ENCODE data around the gene IL22RA2. TPM values are rescaled to one million over a fixed set of nuclear protein-coding genes. Genes with fewer than 3 reads are reported as not detected.

Gene IL22RA2
- total RNA-seq, 2 experiments from 2014 or later, result not detected

GRCh38 chr6:137175868-137176245 lies 2.4 kb upstream of the IL22RA2 start:
- Mint-ChIP-seq H3K4me1 (peaks cover 7% of the 10 kb centered on the region), H3K9me3 (ENCODE audit: low read depth) (peaks cover 7% of the 10 kb centered on the region), H3K4me3 (no peak overlapping the region), H3K27me3 (peaks cover 10% of the 10 kb centered on the region), H3K27ac (no peak overlapping the region), H3K36me3 (ENCODE audit: low read depth) (no peaks in the 10 kb centered on the region)
- ATAC-seq, result no peak
- POLR2A ChIA-PET, result no interaction called here
- CTCF ChIA-PET, result interaction anchor here (0.7 kb wide), 1 partner anchor 192 kb away, joined by 3 read pairs; no protein-coding TSS in a partner anchor
- intact Hi-C loops (cut with DNase I, micrococcal nuclease), result no loop called here
- no peak for DNase-seq

- no peak for ATAC-seq
- no peak overlapping the region for H3K27ac Mint-ChIP-seq
- ChIA-PET POLR2A (no interaction called here), CTCF (interaction anchor here (0.7 kb wide), 1 partner anchor 191 kb away, joined by 3 read pairs; no protein-coding TSS in a partner anchor)
- H3K27me3 Mint-ChIP-seq, result peaks cover 10% of the 10 kb centered on the region
- intact Hi-C loops (cut with DNase I, micrococcal nuclease), result no loop called here
- no peaks in the 10 kb centered on the region for H3K36me3 Mint-ChIP-seq (ENCODE audit: low read depth)
- no peak overlapping the region for H3K4me3 Mint-ChIP-seq
- DNase-seq, result no peak
- peaks cover 2% of the 10 kb centered on the region for H3K9me3 Mint-ChIP-seq (ENCODE audit: low read depth)
- peaks cover 7% of the 10 kb centered on the region for H3K4me1 Mint-ChIP-seq
These were observed 1.9 kb upstream of the IL22RA2 start for GRCh38 chr6:137175157-137175867.

DNA sequence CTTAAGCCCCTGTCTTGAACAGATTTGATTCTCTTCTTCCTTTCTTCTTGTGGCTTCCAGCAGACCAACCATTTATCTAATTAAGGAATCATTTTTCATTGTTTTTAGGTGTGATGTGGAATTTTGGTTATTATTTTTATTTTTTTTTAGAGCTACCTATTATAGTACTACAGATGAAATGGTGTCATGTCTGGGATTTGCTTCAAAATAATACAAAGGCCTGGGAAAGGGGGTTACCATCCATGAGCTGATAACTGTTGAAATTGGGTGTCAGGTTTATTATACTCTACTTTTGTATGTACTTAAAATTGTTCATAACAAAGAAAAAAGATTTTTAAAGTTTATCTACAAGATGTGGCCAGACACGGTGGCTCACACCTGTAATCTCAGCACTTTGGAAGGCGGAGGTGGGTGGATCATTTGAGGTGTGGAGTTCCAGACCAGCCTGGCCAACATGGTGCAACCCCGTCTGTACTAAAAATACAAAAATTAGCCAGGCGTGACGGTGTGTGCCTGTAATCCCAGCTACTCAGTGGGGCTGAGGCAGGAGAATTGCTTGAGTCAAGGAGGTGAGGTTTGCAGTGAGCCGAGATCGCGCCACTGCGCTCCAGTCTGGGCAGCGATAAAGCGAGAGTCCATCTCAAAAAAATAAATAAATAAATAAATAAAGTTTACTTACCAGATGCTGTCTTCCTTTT lies 561 bp downstream of the IL22RA2 start:
- ATAC-seq (no peak), DNase-seq (no peak)
- Mint-ChIP-seq H3K4me3 (no peak overlapping the region), H3K9me3 (ENCODE audit: low read depth) (peaks cover 4% of the 10 kb centered on the region), H3K27me3 (peaks cover 5% of the 10 kb centered on the region), H3K36me3 (ENCODE audit: low read depth) (peaks cover 3% of the 10 kb centered on the region), H3K27ac (no peak overlapping the region), H3K4me1 (peaks cover 11% of the 10 kb centered on the region)
- ChIA-PET POLR2A (no interaction called here), CTCF (interaction anchor here (1.1 kb wide), 1 partner anchor 28 kb away, joined by 3 read pairs; no protein-coding TSS in a partner anchor)
- intact Hi-C loops (cut with DNase I, micrococcal nuclease), result no loop called here

DNA sequence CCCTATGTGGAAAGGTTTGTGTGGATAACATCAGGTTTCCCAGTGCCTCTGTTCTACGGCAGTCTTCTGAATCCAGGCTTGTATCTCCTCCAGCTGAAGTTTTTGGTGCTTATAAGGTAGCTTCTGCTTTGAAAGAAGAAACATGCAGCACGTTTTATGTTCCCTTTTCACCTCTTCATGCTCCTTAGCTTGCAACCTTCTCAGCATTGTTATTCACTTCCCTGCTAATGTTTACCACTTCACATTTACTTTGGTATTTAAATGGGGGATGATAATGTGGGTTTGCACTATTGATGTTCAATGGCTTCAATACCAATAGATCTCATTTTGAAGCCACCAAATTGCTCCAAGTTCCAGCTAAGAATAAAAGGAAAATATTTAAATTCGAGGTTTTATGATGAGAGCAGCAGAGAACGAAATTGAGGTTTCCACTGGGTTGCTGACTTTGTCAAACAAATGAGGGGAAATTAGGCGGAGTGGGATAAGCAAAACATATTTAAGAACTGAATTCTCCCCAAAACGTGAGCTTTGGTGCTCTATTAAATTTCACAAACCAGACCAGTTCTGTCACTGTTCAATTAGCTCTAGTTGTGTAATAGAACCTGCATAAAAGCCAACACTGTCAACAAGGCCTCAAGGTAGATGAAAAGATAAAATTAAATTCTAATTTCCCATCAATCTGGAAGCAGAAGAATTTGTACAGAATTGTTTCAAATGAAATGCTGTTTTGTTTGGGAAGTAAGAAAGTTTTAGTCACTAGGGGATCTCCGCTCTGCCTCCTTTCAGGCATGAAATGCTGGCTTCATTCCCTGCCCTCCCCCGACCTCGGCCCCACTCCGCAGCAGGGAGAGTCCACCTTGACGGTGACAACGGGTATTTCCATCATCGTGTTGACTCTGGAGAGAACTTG lies 1.4 kb downstream of the IL22RA2 start:
- peaks cover 7% of the 10 kb centered on the region for H3K36me3 Mint-ChIP-seq (ENCODE audit: low read depth)
- DNase-seq (no peak), ATAC-seq (no peak)
- ChIA-PET POLR2A (no interaction called here), CTCF (interaction anchor here (0.8 to 1.1 kb wide), 2 partner anchors 28 to 327 kb away, joined by 3 to 4 read pairs; no protein-coding TSS in a partner anchor)
- peaks cover 17% of the 10 kb centered on the region for H3K4me1 Mint-ChIP-seq
- H3K4me3 Mint-ChIP-seq, result no peak overlapping the region
- H3K9me3 Mint-ChIP-seq (ENCODE audit: low read depth), result peaks cover 4% of the 10 kb centered on the region
- peaks cover 2% of the 10 kb centered on the region for H3K27me3 Mint-ChIP-seq
- intact Hi-C loops (cut with DNase I, micrococcal nuclease), result no loop called here
- no peak overlapping the region for H3K27ac Mint-ChIP-seq

GRCh38 chr6:137171053-137171374 lies 2.4 kb downstream of the IL22RA2 start:
- Mint-ChIP-seq H3K9me3 (ENCODE audit: low read depth) (peaks cover 7% of the 10 kb centered on the region), H3K36me3 (ENCODE audit: low read depth) (peaks cover 7% of the 10 kb centered on the region), H3K4me3 (no peak overlapping the region), H3K4me1 (peaks cover 21% of the 10 kb centered on the region), H3K27ac (no peak overlapping the region), H3K27me3 (peaks cover 5% of the 10 kb centered on the region)
- ChIA-PET POLR2A (no interaction called here), CTCF (interaction anchor here (0.6 kb wide), 1 partner anchor 407 kb away, joined by 3 read pairs; no protein-coding TSS in a partner anchor)
- intact Hi-C loops (cut with DNase I, micrococcal nuclease), result no loop called here
- ATAC-seq (no peak), DNase-seq (no peak)

DNA sequence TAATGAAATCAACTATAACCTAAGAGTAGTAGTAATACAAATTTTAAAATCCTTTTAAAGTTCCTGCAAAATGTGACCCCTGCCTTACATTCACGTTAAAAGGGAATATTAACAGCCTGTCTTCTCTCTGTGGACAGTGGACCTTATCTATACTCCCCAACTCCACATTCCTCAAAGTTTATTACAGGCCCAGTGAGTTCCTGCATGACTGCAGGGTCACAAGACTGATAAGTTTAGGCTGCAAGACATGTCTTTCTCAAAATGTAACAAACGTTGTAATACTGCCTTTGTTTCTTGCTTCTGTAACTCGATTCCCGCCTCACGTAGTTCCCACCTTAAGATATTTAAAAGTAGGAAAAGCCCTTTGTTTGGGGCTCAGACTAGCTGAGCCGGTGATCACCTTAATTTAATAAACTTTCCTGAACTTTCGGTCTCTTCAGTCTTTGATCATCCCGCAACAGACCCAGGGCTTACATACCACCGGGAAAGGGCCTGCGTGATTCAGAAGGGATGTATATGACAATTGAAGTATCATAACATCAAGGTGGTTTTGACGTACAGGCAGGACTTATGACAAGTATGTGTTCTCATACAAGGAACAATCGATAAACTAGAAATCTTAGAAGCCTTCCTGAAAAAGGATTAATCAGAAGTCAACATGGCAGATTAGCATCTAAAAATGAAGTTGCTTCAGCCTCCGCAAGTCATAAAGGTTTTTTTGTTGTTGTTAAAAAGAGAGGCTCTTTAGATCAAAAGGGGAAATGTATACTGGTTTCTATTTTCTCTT lies 3.0 kb downstream of the IL22RA2 start:
- intact Hi-C loops (cut with DNase I, micrococcal nuclease), result no loop called here
- Mint-ChIP-seq H3K36me3 (ENCODE audit: low read depth) (peaks cover 7% of the 10 kb centered on the region), H3K4me3 (no peak overlapping the region), H3K4me1 (peaks cover 25% of the 10 kb centered on the region), H3K27me3 (peaks cover 5% of the 10 kb centered on the region), H3K9me3 (ENCODE audit: low read depth) (peaks cover 7% of the 10 kb centered on the region), H3K27ac (no peak overlapping the region)
- DNase-seq, result no peak
- no peak for ATAC-seq
- ChIA-PET POLR2A (no interaction called here), CTCF (interaction anchor here (0.6 kb wide), 1 partner anchor 407 kb away, joined by 3 read pairs; no protein-coding TSS in a partner anchor)

DNA sequence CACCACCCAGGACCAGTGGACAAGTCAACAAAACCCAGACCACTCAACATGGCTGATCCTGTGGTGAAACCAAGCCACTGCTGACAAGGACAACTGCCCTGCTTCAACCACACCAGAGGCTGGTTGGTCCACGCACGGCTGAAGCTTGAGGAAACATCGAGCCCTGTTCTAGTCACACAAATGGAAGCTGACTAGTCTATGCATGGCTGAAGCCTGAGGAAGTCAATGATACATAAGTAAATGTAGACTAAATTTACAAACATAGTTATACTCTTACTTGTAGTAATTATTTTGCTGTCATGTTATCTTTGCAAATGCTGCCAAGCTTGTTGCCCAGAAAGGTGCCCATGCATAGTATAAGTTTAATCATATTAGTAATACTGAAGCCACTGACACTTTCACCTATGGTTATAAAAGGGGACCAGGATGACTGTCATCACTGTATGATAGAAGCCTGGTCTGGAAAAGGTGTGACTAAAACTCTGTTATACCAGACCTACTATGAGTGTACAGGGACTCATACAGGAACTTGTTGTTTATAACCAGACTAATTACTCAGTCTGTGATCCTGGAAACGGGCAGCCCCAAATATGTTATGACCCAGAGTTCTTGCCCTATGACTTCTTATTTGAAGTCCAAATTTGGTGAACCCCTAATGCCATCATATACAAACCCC lies 5.6 kb downstream of the IL22RA2 start:
- peaks cover 12% of the 10 kb centered on the region for H3K27me3 Mint-ChIP-seq
- ChIA-PET POLR2A (no interaction called here), CTCF (interaction anchor here (0.6 kb wide), 1 partner anchor 1590 kb away, joined by 5 read pairs; no protein-coding TSS in a partner anchor)
- intact Hi-C loops (cut with DNase I, micrococcal nuclease), result loop anchor here (1.0 to 10.0 kb wide), 4 partner anchors 13 to 807 kb away; no protein-coding TSS in a partner anchor
- no peak overlapping the region for H3K27ac Mint-ChIP-seq
- peak; percentile 61 for DNase-seq
- H3K4me3 Mint-ChIP-seq, result no peak overlapping the region
- ATAC-seq, result peak; percentile 79
- peaks cover 33% of the 10 kb centered on the region for H3K4me1 Mint-ChIP-seq
- H3K36me3 Mint-ChIP-seq (ENCODE audit: low read depth), result peaks cover 12% of the 10 kb centered on the region
- H3K9me3 Mint-ChIP-seq (ENCODE audit: low read depth), result peaks cover 22% of the 10 kb centered on the region

DNA sequence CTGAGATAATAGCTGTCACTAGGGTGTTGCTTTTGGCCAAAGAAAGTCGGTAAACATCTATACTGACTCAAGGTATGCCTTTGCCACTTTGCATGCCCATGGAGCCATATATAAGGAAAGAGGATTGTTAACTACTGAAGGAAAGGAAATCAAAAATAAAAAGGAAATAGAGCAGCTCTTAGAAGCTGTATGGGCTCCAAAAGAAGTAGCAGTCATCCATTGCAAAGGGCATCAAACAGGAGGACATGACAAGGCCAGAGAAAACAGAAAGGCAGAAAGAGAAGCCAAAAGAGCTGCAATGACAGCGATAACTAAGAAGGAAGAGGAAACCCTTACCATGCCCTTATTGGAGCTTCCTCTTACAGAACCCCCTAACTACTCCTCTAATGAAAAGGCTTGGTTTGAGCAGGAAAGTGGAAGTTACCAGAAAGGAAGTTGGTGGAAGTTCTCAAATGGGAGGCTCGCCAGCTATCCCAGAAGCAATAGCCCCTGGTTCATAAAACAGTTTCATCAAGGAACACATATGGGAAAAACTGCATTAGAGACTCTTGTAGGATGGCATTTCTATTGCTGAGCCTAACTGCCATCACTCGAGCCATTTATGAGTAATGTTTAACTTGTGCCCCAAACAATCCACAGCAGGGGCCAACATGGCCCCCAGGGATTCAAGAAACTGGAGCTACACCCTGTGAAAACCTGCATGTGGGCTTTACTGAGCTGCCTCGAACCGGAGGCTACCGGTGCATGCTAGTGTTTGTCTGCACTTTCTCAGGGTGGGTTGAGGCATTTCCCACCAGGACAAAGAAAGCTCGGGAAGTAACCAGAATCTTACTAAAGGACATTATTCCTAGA lies 7.0 kb downstream of the IL22RA2 start:
- DNase-seq (no peak), ATAC-seq (no peak)
- intact Hi-C loops (cut with DNase I, micrococcal nuclease), result loop anchor here (5.0 to 10.0 kb wide), 3 partner anchors 69 to 808 kb away; no protein-coding TSS in a partner anchor
- Mint-ChIP-seq H3K27me3 (peaks cover 20% of the 10 kb centered on the region), H3K4me3 (no peak overlapping the region), H3K9me3 (ENCODE audit: low read depth) (peaks cover 22% of the 10 kb centered on the region), H3K4me1 (peaks cover 27% of the 10 kb centered on the region), H3K27ac (peak overlapping the region; percentile 26), H3K36me3 (ENCODE audit: low read depth) (peaks cover 12% of the 10 kb centered on the region)
- POLR2A ChIA-PET, result no interaction called here
- CTCF ChIA-PET, result interaction anchor here (0.6 to 1.4 kb wide), 6 partner anchors 9 to 148 kb away, joined by 3 to 4 read pairs (median 3); no protein-coding TSS in a partner anchor

DNA sequence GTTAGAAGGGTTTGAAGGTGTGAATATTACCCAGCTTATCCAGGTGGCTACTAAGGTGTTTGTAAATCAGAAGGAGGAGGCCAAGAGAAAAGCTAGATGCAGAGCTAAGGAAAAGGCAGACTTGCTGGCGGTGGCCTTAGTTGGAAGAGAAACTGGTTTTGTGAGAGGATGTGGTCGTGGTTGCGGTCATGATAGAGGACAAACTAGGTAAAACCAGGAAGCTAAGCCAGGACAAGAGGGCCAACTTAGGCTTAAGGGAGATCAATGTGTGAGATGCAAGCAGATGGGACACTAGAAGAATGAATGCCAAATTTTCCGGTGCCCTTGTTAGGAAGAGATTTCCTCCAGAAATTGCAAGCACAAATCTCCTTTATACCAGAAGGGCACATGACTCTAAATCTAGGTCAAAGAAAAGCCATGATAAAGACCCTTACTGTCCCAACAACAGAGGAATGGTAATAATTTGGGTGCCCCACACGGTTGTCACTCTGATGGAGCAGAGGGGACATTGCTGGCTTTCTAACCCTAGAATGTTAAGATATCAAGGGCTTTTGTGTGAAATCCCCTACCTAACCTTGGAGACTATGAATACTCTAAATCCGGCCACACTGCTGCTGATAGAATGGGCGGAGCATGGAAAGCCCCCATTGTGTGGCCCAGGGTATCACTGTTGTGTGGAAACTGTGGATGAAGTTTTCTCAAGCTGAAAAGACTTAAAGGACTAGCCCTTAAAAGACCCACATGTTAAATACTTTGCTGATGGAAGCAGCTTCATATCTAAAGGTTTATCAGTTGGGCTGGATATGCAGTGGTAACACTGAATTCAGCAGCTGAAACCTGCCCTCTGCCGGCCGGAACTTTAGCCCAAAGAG lies 7.8 kb downstream of the IL22RA2 start:
- DNase-seq (peak; percentile 58), ATAC-seq (no peak)
- intact Hi-C loops (cut with DNase I, micrococcal nuclease), result loop anchor here (5.0 to 10.0 kb wide), 3 partner anchors 68 to 809 kb away; no protein-coding TSS in a partner anchor
- Mint-ChIP-seq H3K4me1 (peaks cover 26% of the 10 kb centered on the region), H3K27ac (peak overlapping the region; percentile 26), H3K4me3 (no peak overlapping the region), H3K36me3 (ENCODE audit: low read depth) (peaks cover 12% of the 10 kb centered on the region), H3K27me3 (peaks cover 25% of the 10 kb centered on the region), H3K9me3 (ENCODE audit: low read depth) (peaks cover 22% of the 10 kb centered on the region)
- ChIA-PET POLR2A (no interaction called here), CTCF (interaction anchor here (0.6 to 1.4 kb wide), 6 partner anchors 9 to 149 kb away, joined by 3 to 4 read pairs (median 3); no protein-coding TSS in a partner anchor)

All from activated CD4-positive, alpha-beta T cell treated with anti-CD3 and anti-CD28 coated beads for 36 hours (primary cell).